Neural cell (in vitro differentiated cells): Measurements from ENCODE around the gene SCN2A.

Experiments
- CTCF ChIP-seq: fragments of 450-650 bp; IDR thresholded peaks from 2 replicates; pipeline ENCODE4 v1.5.1; 2014; ENCODE audit warnings: antibody characterized with exemption, mild to moderate bottlenecking, moderate library complexity; ENCODE audit not compliant: poor library complexity, severe bottlenecking
- EP300 ChIP-seq: fragments of 450-650 bp; conservative IDR thresholded peaks from 2 replicates; pipeline ENCODE4 v1.6.1; 2014; ENCODE audit warnings: antibody characterized with exemption, mild to moderate bottlenecking, moderate library complexity; ENCODE audit not compliant: poor library complexity, severe bottlenecking
- EZH2 ChIP-seq: fragments of 200-600, 300-800 bp; shearing (Covaris generic), sonication (generic); IDR thresholded peaks from 2 replicates; pipeline ENCODE4 v1.6.1; 2014; ENCODE audit warnings: antibody characterized with exemption, low read length, borderline replicate concordance, mild to moderate bottlenecking; ENCODE audit not compliant: insufficient read depth, poor library complexity, severe bottlenecking
- MXI1 ChIP-seq: fragments of 450-650 bp; conservative IDR thresholded peaks from 2 replicates; pipeline ENCODE4 v1.6.1; 2014; ENCODE audit warnings: antibody characterized with exemption, mild to moderate bottlenecking; ENCODE audit not compliant: poor library complexity, severe bottlenecking
- POLR2AphosphoS5 ChIP-seq: IDR thresholded peaks from 2 replicates; pipeline ENCODE4 v1.6.1; 2012
- RAD21 ChIP-seq: fragments of 450-650 bp; conservative IDR thresholded peaks from 2 replicates; pipeline ENCODE4 v1.6.1; 2014; ENCODE audit warnings: antibody characterized with exemption, mild to moderate bottlenecking, moderate library complexity
- REST ChIP-seq: IDR thresholded peaks from 2 replicates; pipeline ENCODE4 v1.6.1; 2012; ENCODE audit warnings: borderline replicate concordance
- SMC3 ChIP-seq: fragments of 450-650 bp; conservative IDR thresholded peaks from 2 replicates; pipeline ENCODE4 v1.6.1; 2014; ENCODE audit warnings: antibody characterized with exemption, mild to moderate bottlenecking, moderate library complexity; ENCODE audit not compliant: poor library complexity
- TAF1 ChIP-seq: IDR thresholded peaks from 2 replicates; pipeline ENCODE4 v1.6.1; 2012; ENCODE audit warnings: low read depth

GRCh38 chr2:165198181-165198580 lies 41.0 kb upstream of the SCN2A start:
- no peak for TF ChIP-seq RAD21
- TF ChIP-seq POLR2AphosphoS5, result no peak
- TF ChIP-seq CTCF, result no peak
- TF ChIP-seq EZH2, result no peak
- no peak for TF ChIP-seq REST
- no peak for TF ChIP-seq MXI1
- TF ChIP-seq TAF1, result no peak
- no peak for TF ChIP-seq SMC3
- no peak for TF ChIP-seq EP300
